MM.1S (cell line): ENCODE data around the gene C6orf62.
"Not testable (repeated sequence)": the region's sequence is repeated elsewhere in the genome, so short reads cannot be mapped to it uniquely, and the experiment has no call there.

Experiments
- DNase-seq: peaks from one replicate; pipeline ENCODE4 v3.0.0-alpha.2; 2015
- H2AFZ ChIP-seq: fragments of 300-600 bp; sonication (generic); 2 replicates; pipeline ENCODE4 v1.6.0; 2016; ENCODE audit warnings: antibody characterized with exemption, low read length
- H3F3A ChIP-seq: fragments of 300-600 bp; sonication (generic); 2 replicates; pipeline ENCODE4 v1.6.1; 2016; ENCODE audit warnings: mild to moderate bottlenecking, antibody characterized with exemption, low read length, moderate library complexity, mixed read lengths; ENCODE audit not compliant: insufficient read depth
- H3K27ac ChIP-seq: fragments of 300-600 bp; sonication (generic); 2 replicates; pipeline ENCODE4 v1.5.1; 2016; ENCODE audit warnings: mild to moderate bottlenecking, low read length
- H3K27me3 ChIP-seq: fragments of 300-600 bp; sonication (generic); replicated peaks from 2 replicates; pipeline ENCODE4 v1.6.0; 2016; ENCODE audit warnings: low read length; ENCODE audit not compliant: insufficient read depth
- H3K36me3 ChIP-seq: fragments of 300-600 bp; sonication (generic); replicated peaks from 2 replicates; pipeline ENCODE4 v1.6.1; 2016; ENCODE audit warnings: mild to moderate bottlenecking, low read length, mixed read lengths; ENCODE audit not compliant: insufficient read depth
- H3K4me1 ChIP-seq: fragments of 300-600 bp; sonication (generic); 2 replicates; pipeline ENCODE4 v1.6.1; 2016; ENCODE audit warnings: low read length, mixed read lengths
- H3K4me2 ChIP-seq: fragments of 300-600 bp; sonication (generic); 2 replicates; pipeline ENCODE4 v1.6.0; 2016; ENCODE audit warnings: low read depth, low read length
- H3K4me3 ChIP-seq: fragments of 300-600 bp; sonication (generic); 2 replicates; pipeline ENCODE4 v1.5.1; 2016; ENCODE audit warnings: low read length, mixed read lengths
- H3K79me2 ChIP-seq: fragments of 300-600 bp; sonication (generic); 2 replicates; pipeline ENCODE4 v1.6.1; 2016; ENCODE audit warnings: mixed run types, low read length, mixed read lengths
- H3K9ac ChIP-seq: fragments of 300-600 bp; sonication (generic); 2 replicates; pipeline ENCODE4 v1.6.1; 2016; ENCODE audit warnings: low read length, mixed read lengths
- H3K9me2 ChIP-seq: fragments of 300-600 bp; sonication (generic); replicated peaks from 2 replicates; pipeline ENCODE4 v1.6.1; 2016; ENCODE audit warnings: mild to moderate bottlenecking, low read length, mixed read lengths; ENCODE audit not compliant: insufficient read depth
- H3K9me3 ChIP-seq: fragments of 300-600 bp; sonication (generic); replicated peaks from 2 replicates; pipeline ENCODE4 v1.6.1; 2016; ENCODE audit warnings: mild to moderate bottlenecking, low read length, mixed read lengths; ENCODE audit not compliant: insufficient read depth
- H4K20me1 ChIP-seq: fragments of 300-600 bp; sonication (generic); 2 replicates; pipeline ENCODE4 v1.6.1; 2016; ENCODE audit warnings: mild to moderate bottlenecking, low read length, moderate library complexity, mixed read lengths; ENCODE audit not compliant: insufficient read depth
- CTCF ChIP-seq: fragments of 300-600 bp; sonication (generic); IDR thresholded peaks from 2 replicates; pipeline ENCODE4 v1.5.1; 2016; ENCODE audit warnings: antibody characterized with exemption, low read length, mixed read lengths
- EZH2 ChIP-seq: fragments of 300-600 bp; sonication (generic); optimal IDR thresholded peaks from 2 replicates; pipeline ENCODE3; 2017; ENCODE audit warnings: low read depth, mild to moderate bottlenecking, antibody characterized with exemption, low read length, mixed read lengths
- EZH2phosphoT487 ChIP-seq: fragments of 300-600 bp; sonication (generic); IDR thresholded peaks from 2 replicates; pipeline ENCODE4 v1.6.1; 2018; ENCODE audit warnings: antibody characterized with exemption, low read length

C6orf62 gene

GRCh38 chr6:24753545-24753944 lies 34.6 kb upstream of the C6orf62 start:
- Histone ChIP-seq H3K36me3 (no peaks in the 10 kb centered on the region), H3K9me3 (no peaks in the 10 kb centered on the region), H3K27me3 (no peaks in the 10 kb centered on the region), H3K4me1 (no peaks in the 10 kb centered on the region), H4K20me1 (no peaks in the 10 kb centered on the region), H3K4me3 (no peak overlapping the region), H3K27ac (no peak overlapping the region), H3K9me2 (no peaks in the 10 kb centered on the region), H3K79me2 (no peaks in the 10 kb centered on the region), H3K9ac (no peak overlapping the region), H2AFZ (no peak overlapping the region), H3K4me2 (no peak overlapping the region), H3F3A (no peaks in the 10 kb centered on the region)
- TF ChIP-seq CTCF (no peak), EZH2 (no peak), EZH2phosphoT487 (no peak)
- no peak for DNase-seq

- Histone ChIP-seq H3K9me3 (no peaks in the 10 kb centered on the region), H2AFZ (no peak overlapping the region), H3K4me1 (no peaks in the 10 kb centered on the region), H3K36me3 (no peaks in the 10 kb centered on the region), H3K27ac (no peak overlapping the region), H3K9me2 (no peaks in the 10 kb centered on the region), H3K9ac (no peak overlapping the region), H4K20me1 (no peaks in the 10 kb centered on the region), H3K4me2 (no peak overlapping the region), H3K27me3 (no peaks in the 10 kb centered on the region), H3K79me2 (no peaks in the 10 kb centered on the region), H3K4me3 (no peak overlapping the region), H3F3A (no peaks in the 10 kb centered on the region)
- no peak for DNase-seq
- TF ChIP-seq EZH2, result no peak
- TF ChIP-seq CTCF, result no peak
- no peak for TF ChIP-seq EZH2phosphoT487
Measured at GRCh38 chr6:24752917-24753492, 34.1 kb upstream of the C6orf62 start.

- Histone ChIP-seq H2AFZ (no peak overlapping the region), H3K27me3 (no peaks in the 10 kb centered on the region), H3K4me3 (no peak overlapping the region), H4K20me1 (no peaks in the 10 kb centered on the region), H3K9me2 (no peaks in the 10 kb centered on the region), H3F3A (no peaks in the 10 kb centered on the region), H3K36me3 (no peaks in the 10 kb centered on the region), H3K27ac (no peak overlapping the region), H3K4me2 (no peak overlapping the region), H3K9me3 (no peaks in the 10 kb centered on the region), H3K4me1 (no peaks in the 10 kb centered on the region), H3K9ac (no peak overlapping the region), H3K79me2 (no peaks in the 10 kb centered on the region)
- no peak for TF ChIP-seq EZH2phosphoT487
- no peak for TF ChIP-seq EZH2
- TF ChIP-seq CTCF, result no peak
- DNase-seq, result no peak
Measured at GRCh38 chr6:24752503-24752902, 33.5 kb upstream of the C6orf62 start.

- not testable (repeated sequence) for H3K79me2 ChIP-seq, H3K9me3 ChIP-seq, H3K9ac ChIP-seq, H2AFZ ChIP-seq, H3K4me3 ChIP-seq, H3K9me2 ChIP-seq, H4K20me1 ChIP-seq, H3K36me3 ChIP-seq, H3K4me2 ChIP-seq, H3K4me1 ChIP-seq, DNase-seq, H3K27me3 ChIP-seq, H3K27ac ChIP-seq, H3F3A ChIP-seq
Measured at GRCh38 chr6:24750878-24751277, 31.9 kb upstream of the C6orf62 start.
